ENCODE measurements around the gene PSMD3. TPM values are rescaled to one million over a fixed set of nuclear protein-coding genes. Genes with fewer than 3 reads are reported as not detected.
A peak's percentile ranks its signal among the peaks of the same experiment; 100 is the strongest.

The PSMD3 gene
- total RNA-seq, 1 donor from 2014 or later: 116 TPM

- no peak for TF ChIP-seq CTCF (conservative IDR thresholded peaks at IDR 0.05)
- H3K27me3 Mint-ChIP-seq: peaks cover 4% of the 10 kb centered on the region
- H3K27ac Mint-ChIP-seq: peak overlapping the region; percentile 7
- H3K9me3 Mint-ChIP-seq: no peaks in the 10 kb centered on the region
- peak overlapping the region; percentile 64 for H3K4me3 Mint-ChIP-seq
- H3K36me3 Mint-ChIP-seq: peaks cover 4% of the 10 kb centered on the region
- no peak for DNase-seq (ENCODE audit: extremely low spot score, unreplicated experiment)
- peaks cover 19% of the 10 kb centered on the region for H3K4me1 Mint-ChIP-seq (ENCODE audit: unreplicated experiment)
Observed at GRCh38 chr17:40018211-40019121, 37.9 kb downstream of the PSMD3 start.

- peak; percentile 22 for TF ChIP-seq CTCF (conservative IDR thresholded peaks at IDR 0.05)
- peaks cover 19% of the 10 kb centered on the region for H3K4me1 Mint-ChIP-seq (ENCODE audit: unreplicated experiment)
- no peaks in the 10 kb centered on the region for H3K9me3 Mint-ChIP-seq
- peak overlapping the region; percentile 64 for H3K4me3 Mint-ChIP-seq
- H3K36me3 Mint-ChIP-seq: peaks cover 4% of the 10 kb centered on the region
- H3K27me3 Mint-ChIP-seq: no peaks in the 10 kb centered on the region
- no peak for DNase-seq (ENCODE audit: extremely low spot score, unreplicated experiment)
- H3K27ac Mint-ChIP-seq: peak overlapping the region; percentile 7
Observed at GRCh38 chr17:40019140-40019991, 38.8 kb downstream of the PSMD3 start.

GRCh38 chr17:40020146-40020545, 39.5 kb downstream of the PSMD3 start:
- Mint-ChIP-seq H3K27ac (no peak overlapping the region), H3K9me3 (no peaks in the 10 kb centered on the region), H3K27me3 (no peaks in the 10 kb centered on the region), H3K4me3 (no peak overlapping the region), H3K4me1 (ENCODE audit: unreplicated experiment) (peaks cover 19% of the 10 kb centered on the region), H3K36me3 (peaks cover 5% of the 10 kb centered on the region)
- DNase-seq (ENCODE audit: extremely low spot score, unreplicated experiment): no peak
- TF ChIP-seq CTCF (conservative IDR thresholded peaks at IDR 0.05): no peak

GRCh38 chr17:40021451-40021971, 40.9 kb downstream of the PSMD3 start:
- Mint-ChIP-seq H3K4me3 (no peak overlapping the region), H3K27me3 (no peaks in the 10 kb centered on the region), H3K4me1 (ENCODE audit: unreplicated experiment) (peaks cover 19% of the 10 kb centered on the region), H3K27ac (no peak overlapping the region), H3K9me3 (no peaks in the 10 kb centered on the region), H3K36me3 (peaks cover 11% of the 10 kb centered on the region)
- no peak for TF ChIP-seq CTCF (conservative IDR thresholded peaks at IDR 0.05)
- no peak for DNase-seq (ENCODE audit: extremely low spot score, unreplicated experiment)

GRCh38 chr17:40022497-40022896, 41.9 kb downstream of the PSMD3 start:
- no peak for TF ChIP-seq CTCF (conservative IDR thresholded peaks at IDR 0.05)
- H3K4me1 Mint-ChIP-seq (ENCODE audit: unreplicated experiment): peaks cover 19% of the 10 kb centered on the region
- no peak overlapping the region for H3K27ac Mint-ChIP-seq
- no peaks in the 10 kb centered on the region for H3K9me3 Mint-ChIP-seq
- DNase-seq (ENCODE audit: extremely low spot score, unreplicated experiment): no peak
- H3K36me3 Mint-ChIP-seq: peaks cover 11% of the 10 kb centered on the region
- H3K27me3 Mint-ChIP-seq: no peaks in the 10 kb centered on the region
- H3K4me3 Mint-ChIP-seq: no peak overlapping the region

All from type B pancreatic cell (in vitro differentiated cells).